ENCODE measurements around the gene SAMHD1. TPM values are rescaled to one million over a fixed set of nuclear protein-coding genes. Genes with fewer than 3 reads are reported as not detected.
"Not testable (repeated sequence)": the region's sequence is repeated elsewhere in the genome, so short reads cannot be mapped to it uniquely, and the experiment has no call there.

The SAMHD1 gene
- total RNA-seq, 3 donors from 2014 or later = 146 to 380 (median 311) TPM

- H3K27ac ChIP-seq = peak overlapping the region; percentile 89 to 90
- no peaks in the 10 kb centered on the region for H3K27me3 ChIP-seq
- H3K4me3 ChIP-seq = peak overlapping the region; percentile 87 to 98 (median 97)
- TF ChIP-seq POLR2AphosphoS5 (IDR thresholded peaks at IDR 0.05) (no peak), POLR2A (IDR thresholded peaks at IDR 0.05) (no peak)
- TF ChIP-seq, protein P1, sequence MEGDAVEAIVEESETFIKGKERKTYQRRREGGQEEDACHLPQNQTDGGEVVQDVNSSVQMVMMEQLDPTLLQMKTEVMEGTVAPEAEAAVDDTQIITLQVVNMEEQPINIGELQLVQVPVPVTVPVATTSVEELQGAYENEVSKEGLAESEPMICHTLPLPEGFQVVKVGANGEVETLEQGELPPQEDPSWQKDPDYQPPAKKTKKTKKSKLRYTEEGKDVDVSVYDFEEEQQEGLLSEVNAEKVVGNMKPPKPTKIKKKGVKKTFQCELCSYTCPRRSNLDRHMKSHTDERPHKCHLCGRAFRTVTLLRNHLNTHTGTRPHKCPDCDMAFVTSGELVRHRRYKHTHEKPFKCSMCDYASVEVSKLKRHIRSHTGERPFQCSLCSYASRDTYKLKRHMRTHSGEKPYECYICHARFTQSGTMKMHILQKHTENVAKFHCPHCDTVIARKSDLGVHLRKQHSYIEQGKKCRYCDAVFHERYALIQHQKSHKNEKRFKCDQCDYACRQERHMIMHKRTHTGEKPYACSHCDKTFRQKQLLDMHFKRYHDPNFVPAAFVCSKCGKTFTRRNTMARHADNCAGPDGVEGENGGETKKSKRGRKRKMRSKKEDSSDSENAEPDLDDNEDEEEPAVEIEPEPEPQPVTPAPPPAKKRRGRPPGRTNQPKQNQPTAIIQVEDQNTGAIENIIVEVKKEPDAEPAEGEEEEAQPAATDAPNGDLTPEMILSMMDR (IDR thresholded peaks at IDR 0.05) = peak in 1 of 3 donors; percentile 19
- no peaks in the 10 kb centered on the region for H3K9me3 ChIP-seq
- no peaks in the 10 kb centered on the region for H3K4me1 ChIP-seq
- H3K36me3 ChIP-seq = no peaks in the 10 kb centered on the region
- intact Hi-C loops (cut with DNase I; ENCODE audit: low total_unique reads) = no loop called here
- no peak for DNase-seq (ENCODE audit: low spot score in 2 of 2)
Measured at GRCh38 chr20:36950414-36951197, 902 bp downstream of the SAMHD1 start.

DNA sequence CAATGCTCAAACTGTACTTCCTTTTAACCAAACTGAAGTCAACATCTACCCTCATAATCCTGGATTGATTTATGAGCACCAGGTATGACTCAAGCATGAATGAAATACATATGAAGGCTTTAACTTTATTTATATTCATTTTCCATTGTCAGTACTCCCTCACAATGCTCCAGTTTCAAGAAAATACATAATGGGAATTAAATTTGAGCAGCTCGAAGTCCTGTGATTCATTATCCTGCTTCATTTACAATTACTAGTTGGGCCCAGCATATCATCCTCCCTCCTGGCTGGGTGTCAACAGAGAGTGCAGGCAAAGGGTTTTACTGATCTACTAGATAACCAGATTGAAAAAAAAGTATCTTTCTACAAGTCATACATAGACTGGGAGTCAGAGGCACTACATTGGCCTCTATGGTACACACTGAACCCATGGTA, 10.1 kb downstream of the SAMHD1 start:
- DNase-seq (ENCODE audit: low spot score in 2 of 2) = no peak
- intact Hi-C loops (cut with DNase I; ENCODE audit: low total_unique reads) = no loop called here
- no peaks in the 10 kb centered on the region for H3K9me3 ChIP-seq
- H3K4me3 ChIP-seq = no peak overlapping the region
- no peaks in the 10 kb centered on the region for H3K4me1 ChIP-seq
- no peaks in the 10 kb centered on the region for H3K36me3 ChIP-seq
- H3K27me3 ChIP-seq = no peaks in the 10 kb centered on the region
- H3K27ac ChIP-seq = peak overlapping the region; percentile 74 to 92
- TF ChIP-seq, protein P1 (IDR thresholded peaks at IDR 0.05) = no peak
- no peak for TF ChIP-seq POLR2A (IDR thresholded peaks at IDR 0.05)

GRCh38 chr20:36937402-36937770, 14.1 kb downstream of the SAMHD1 start:
- H3K4me1 ChIP-seq = no peaks in the 10 kb centered on the region
- no peaks in the 10 kb centered on the region for H3K9me3 ChIP-seq
- TF ChIP-seq, protein P1 (IDR thresholded peaks at IDR 0.05) = no peak
- TF ChIP-seq POLR2A (IDR thresholded peaks at IDR 0.05) (no peak), POLR2AphosphoS5 (IDR thresholded peaks at IDR 0.05) (no peak)
- H3K4me3 ChIP-seq = no peak overlapping the region
- H3K27me3 ChIP-seq = no peaks in the 10 kb centered on the region
- intact Hi-C loops (cut with DNase I; ENCODE audit: low total_unique reads) = no loop called here
- DNase-seq (ENCODE audit: low spot score in 2 of 2) = no peak
- no peaks in the 10 kb centered on the region for H3K36me3 ChIP-seq
- peak overlapping the region in 1 of 2 donors; percentile 60 for H3K27ac ChIP-seq

- peak in 1 of 3 donors; percentile 23 for TF ChIP-seq POLR2AphosphoS5 (IDR thresholded peaks at IDR 0.05)
- DNase-seq (ENCODE audit: low spot score in 2 of 2); H3K27me3 ChIP-seq; H3K4me1 ChIP-seq; H3K4me3 ChIP-seq; H3K36me3 ChIP-seq; intact Hi-C loops (cut with DNase I; ENCODE audit: low total_unique reads); H3K9me3 ChIP-seq: not testable (repeated sequence)
- peak overlapping the region in 1 of 2 donors; percentile 49 for H3K27ac ChIP-seq
Measured at GRCh38 chr20:36936761-36937401, 14.6 kb downstream of the SAMHD1 start.

- DNase-seq (ENCODE audit: low spot score in 2 of 2) = no peak
- Histone ChIP-seq H3K4me1 (no peaks in the 10 kb centered on the region), H3K9me3 (no peaks in the 10 kb centered on the region), H3K4me3 (no peak overlapping the region), H3K36me3 (no peaks in the 10 kb centered on the region), H3K27me3 (no peaks in the 10 kb centered on the region), H3K27ac (peak overlapping the region in 1 of 2 donors; percentile 49)
- intact Hi-C loops (cut with DNase I; ENCODE audit: low total_unique reads) = no loop called here
- TF ChIP-seq, protein P1 (IDR thresholded peaks at IDR 0.05) = no peak
- no peak for TF ChIP-seq POLR2A (IDR thresholded peaks at IDR 0.05)
- no peak for TF ChIP-seq POLR2AphosphoS5 (IDR thresholded peaks at IDR 0.05)
Measured at GRCh38 chr20:36936341-36936740, 15.2 kb downstream of the SAMHD1 start.

DNA sequence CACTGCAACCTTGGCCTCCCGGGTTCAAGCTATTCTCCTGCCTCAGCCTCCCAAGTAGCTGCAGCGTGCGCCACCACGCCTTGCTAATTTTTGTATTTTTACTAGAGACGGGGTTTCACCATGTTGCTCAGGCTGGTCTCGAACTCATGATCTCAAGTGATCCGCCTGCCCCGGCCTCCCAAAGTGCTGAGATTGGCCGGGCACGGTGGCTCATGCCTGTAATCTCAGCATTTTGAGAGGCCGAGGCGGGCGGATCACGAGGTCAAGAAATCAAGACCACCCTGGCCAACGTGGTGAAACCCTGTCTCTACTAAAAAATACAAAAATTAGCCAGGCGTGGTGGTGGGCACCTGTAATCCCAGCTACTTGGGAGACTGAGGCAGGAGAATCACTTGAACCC, 17.9 kb downstream of the SAMHD1 start:
- H3K4me3 ChIP-seq; H3K9me3 ChIP-seq; H3K27me3 ChIP-seq; H3K36me3 ChIP-seq; H3K27ac ChIP-seq; intact Hi-C loops (cut with DNase I; ENCODE audit: low total_unique reads); H3K4me1 ChIP-seq; DNase-seq (ENCODE audit: low spot score in 2 of 2): not testable (repeated sequence)
